ENCODE results near the gene NLRP9.

The NLRP9 gene

DNA sequence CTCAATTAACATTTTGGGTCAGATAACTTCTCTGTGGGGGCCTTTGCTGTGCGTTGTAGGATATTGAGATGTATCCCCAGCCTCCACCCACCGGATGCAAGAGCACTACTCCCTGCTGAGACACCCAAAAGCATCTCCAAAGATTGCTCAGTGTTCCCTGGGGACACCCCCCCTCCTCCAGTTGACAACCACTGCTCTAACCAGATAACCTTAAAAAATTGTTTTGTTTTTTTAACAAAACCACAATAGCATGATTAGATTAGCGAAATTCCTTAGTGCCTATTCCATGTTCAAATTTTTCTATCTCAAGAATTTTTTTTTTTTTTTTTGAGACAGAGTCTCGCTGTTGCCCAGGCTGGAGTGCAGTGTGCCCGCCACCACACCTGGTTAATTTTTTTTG is 65.8 kb downstream of the NLRP9 start:
- no peak for FAIRE-seq

- no peak for FAIRE-seq
Observed at GRCh38 chr19:55671054-55671378, 67.2 kb downstream of the NLRP9 start.

DNA sequence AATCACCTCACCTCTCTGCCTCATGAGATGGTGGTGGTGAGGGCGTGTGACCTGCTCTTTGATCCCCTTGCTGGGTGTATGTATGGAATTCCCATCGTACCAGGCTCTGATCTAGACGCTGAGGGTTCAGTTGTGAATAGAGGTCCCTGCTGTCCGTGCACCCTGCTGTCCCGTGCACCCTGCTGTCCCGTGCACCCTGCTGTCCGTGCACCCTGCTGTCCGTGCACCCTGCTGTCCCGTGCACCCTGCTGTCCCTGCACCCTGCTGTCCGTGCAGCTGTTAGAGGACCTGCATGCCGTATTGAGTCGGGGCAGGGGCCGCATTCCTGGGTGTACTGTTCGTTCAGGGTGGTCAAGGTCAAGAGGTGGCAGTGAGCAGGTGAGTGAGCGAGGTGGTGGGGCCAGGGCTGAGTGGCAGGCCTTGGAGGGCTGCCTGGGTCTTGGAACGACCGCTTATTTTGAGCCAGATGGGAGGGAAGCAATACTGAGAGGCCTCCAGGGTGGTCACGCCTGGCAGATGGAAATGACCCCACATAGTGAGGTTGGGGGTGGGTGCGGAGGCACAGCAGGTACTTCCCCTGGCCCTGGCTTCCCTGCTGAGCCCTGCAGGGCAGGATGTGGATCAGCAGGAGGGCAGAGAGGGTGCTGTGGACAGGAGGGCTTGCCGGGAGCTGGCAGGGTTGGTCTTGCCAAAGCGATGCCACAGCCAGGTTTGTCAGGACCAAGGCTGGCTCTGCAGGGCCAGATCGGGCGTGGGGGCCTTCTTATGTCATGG is 67.7 kb downstream of the NLRP9 start:
- FAIRE-seq: no peak

DNA sequence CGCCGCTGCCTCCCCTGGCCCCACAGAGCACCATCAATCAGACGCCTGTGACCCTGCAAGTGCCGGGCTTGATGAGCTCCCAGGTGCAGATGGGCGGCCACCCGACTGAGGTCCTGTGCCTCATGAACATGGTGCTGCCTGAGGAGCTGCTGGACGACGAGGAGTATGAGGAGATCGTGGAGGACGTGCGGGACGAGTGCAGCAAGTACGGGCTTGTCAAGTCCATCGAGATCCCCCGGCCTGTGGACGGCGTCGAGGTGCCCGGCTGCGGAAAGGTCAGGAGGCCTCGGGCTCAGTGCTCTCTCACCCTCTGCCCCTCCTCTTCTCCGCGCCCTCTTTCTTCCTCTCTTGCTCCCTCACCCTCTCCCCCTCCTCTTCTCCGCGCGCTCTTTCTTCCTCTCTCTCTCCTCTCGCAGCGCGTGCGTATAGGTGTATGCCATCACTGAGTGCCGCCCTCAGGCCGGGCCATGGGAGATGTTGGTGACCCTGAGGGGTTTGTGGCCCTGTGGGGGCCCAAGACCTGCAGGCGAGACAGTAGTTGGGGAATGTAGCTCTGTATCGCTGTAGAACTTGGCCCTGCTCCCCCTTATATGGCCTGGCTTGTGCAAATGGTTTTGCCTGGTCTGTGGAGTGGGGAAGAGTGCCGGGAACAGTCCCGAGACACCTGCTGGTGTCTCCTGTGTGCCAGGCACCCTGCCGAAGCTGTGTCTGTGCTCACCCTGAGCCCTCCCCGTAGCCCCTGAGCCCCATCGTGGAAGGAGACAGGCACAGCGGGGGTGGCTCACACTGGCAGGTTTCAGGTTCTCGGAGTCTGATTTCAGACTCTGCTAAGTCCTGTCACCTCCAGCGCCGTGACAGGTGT is 68.6 kb downstream of the NLRP9 start:
- FAIRE-seq: no peak

DNA sequence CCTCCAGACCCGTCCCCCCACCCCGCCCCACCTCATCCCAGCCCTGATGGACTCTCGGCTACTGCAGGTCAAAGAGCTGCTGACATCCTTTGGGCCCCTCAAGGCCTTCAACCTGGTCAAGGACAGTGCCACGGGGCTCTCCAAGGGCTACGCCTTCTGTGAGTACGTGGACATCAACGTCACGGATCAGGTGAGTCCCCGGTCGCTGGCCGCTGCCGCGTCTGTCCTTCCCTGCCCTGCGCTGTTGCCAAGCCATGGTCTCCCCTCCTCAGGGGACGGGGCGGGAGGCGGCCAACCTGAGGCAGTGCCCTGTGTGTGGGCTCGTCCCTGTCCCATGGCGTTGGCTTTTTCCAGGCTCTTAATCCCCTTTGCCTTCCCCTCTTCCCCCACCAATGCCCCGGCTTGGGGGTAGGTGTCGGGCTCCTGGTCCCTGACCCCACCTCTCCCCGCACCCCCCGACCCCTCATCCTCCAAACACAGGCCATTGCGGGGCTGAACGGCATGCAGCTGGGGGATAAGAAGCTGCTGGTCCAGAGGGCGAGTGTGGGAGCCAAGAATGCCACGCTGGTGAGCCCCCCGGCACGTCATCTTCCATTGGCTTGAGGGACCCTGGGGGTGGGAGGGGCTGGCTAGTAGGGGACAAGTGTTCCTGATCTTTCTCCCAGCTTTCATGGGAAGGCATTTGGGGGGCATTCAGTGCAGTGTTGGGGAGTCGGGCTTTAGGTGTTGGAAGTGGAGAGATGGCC is 69.4 kb downstream of the NLRP9 start:
- FAIRE-seq: no peak

DNA sequence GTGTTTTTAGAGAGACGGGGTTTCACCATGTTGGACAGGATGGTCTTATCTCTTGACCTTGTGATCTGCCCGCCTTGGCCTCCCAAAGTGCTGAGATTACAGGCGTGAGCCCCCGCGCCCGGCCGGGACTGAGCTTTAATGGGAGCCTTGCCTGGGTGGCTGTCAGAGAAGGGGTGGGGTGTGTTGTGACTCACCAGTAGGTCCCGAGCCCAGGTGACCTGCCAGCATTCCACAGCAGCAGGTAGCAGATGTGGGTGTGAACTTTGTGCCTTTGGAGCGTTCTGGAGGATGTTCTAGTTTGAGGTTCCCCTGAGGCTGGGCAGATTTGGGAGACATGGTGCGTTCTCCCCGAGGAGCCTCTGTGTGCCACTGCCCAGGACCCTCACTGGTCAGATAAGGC is 70.2 kb downstream of the NLRP9 start:
- FAIRE-seq: no peak

DNA sequence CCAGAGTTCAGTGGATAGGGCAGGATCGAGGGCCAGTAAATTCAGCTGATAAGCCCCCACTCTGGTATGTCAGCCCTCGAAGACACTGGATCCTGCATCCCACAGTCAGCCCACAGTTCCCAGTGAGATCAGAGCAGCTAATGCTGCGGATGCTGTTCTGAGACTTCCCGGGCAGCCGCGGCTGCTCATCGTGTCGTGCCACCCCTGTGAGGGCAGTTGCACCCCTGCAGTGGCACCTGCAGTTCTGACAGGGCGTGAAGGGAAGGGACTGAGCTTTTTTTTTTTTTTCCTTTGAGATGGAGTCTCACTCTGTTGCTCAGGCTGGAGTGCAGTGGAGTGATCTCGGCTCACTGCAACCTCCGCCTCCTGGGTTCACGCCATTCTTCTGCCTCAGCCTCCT is 70.7 kb downstream of the NLRP9 start:
- no peak for FAIRE-seq

DNA sequence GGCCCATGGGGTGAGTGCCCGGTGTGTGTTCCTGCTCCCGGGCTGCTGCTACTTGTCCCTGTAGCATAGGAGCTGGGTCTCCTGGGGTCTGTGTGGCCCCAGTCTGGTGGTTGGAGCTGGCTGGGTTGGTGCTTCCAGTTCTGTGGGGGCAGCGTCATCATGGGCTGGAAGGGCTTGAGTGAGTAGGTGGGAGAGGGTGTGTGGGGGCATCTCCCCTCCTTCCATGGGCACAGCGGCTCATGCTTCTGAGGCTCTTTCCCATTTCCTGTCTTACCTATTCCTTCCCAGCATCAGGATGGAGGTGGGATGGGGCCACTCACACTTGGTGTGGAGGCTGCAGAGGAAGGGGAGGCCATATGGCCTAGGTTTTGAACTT is 71.2 kb downstream of the NLRP9 start:
- no peak for FAIRE-seq

- no peak for FAIRE-seq
Observed at GRCh38 chr19:55666343-55667005, 71.7 kb downstream of the NLRP9 start.

DNA sequence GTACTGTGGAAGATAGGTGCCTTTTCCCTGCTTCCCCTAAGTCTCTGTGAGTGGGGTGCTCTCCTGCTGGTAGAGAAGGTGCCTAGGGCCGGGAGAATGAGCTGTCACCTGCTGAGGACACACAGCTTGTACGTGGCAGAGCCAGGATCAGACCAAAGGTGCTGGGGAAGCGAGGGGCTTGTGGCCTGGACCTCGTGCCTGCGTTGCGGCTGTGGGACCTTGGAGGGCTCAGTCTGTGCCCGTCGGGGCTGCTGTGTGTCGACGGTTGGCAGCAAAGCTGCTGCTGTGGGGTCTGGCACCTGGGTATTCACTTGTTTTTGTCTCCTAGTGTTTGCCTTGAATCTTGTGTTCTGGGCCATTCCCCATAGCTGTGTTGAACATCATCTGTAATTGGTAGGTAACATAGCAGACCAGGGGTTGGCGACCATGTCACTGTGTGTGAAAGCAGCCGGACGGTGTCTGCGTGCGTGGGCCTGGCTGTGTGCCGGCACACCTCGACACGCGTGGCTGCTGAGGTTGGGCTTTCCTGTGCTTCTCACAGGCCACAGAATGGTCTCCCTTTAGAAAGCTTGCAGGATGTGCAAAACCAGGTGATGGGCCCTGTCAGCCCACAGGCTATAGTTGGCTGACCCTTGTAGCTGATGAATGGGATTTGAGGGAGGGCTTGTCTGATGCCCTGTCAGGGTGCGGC is 74.2 kb downstream of the NLRP9 start:
- FAIRE-seq: no peak

GRCh38 chr19:55661826-55662225 is 76.4 kb downstream of the NLRP9 start:
- FAIRE-seq: no peak

GRCh38 chr19:55660991-55661390 is 77.2 kb downstream of the NLRP9 start:
- FAIRE-seq: no peak

GRCh38 chr19:55660404-55660803 is 77.8 kb downstream of the NLRP9 start:
- no peak for FAIRE-seq

DNA sequence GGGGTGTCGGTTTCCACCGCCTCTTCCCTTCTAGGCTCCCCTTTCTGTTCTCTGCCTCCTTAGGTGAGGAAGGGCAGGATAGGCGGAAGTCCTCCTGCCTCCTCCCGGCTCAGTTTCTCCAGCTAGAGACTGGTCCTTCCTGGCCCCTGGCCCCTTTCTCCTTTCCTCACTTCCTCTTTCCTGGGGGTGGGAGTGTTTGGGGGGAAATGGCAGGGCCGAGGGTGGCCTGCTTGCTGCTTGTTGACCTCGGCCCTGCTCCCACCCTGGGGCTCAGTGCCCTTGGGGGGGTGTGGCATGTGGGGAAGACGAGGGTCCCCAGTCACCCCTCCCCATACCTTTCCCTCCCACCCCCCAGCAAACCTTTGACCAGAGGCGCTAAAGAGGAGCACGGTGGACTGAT is 78.4 kb downstream of the NLRP9 start:
- FAIRE-seq: no peak

DNA sequence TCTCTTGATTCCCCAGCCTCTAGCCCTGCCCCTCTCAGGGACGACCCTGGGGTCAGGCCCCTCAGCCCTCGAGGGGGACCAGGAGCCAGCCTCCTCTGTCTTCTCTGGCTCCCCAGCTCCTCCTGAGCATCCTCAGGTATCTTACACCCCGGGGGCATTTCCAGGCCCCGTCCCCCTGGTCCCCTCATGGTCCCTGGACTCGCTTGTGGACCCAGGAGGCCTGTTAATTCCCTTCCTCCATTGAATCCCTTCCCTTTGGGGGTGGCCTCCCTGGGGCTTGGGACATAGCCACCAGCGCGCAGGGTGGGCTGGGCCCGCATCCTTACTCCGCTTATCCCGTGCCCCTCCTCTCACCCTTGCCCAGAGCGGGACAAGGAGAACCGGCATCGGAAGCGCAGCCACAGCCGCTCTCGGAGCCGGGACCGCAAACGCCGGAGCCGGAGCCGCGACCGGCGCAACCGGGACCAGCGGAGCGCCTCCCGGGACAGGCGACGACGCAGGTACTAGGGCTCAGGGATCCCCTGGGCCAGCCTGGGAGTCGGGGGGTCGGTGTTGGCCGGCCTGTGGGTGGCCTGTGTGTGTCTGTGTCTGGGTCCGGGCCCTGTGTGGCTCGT is 79.2 kb downstream of the NLRP9 start:
- no peak for FAIRE-seq
